ENCODE results near the gene VAMP5.
A peak's percentile ranks its signal among the peaks of the same experiment; 100 is the strongest.
"Not testable (repeated sequence)": the region's sequence is repeated elsewhere in the genome, so short reads cannot be mapped to it uniquely, and the experiment has no call there.

VAMP5 gene

GRCh38 chr2:85544915-85545779 lies 39.1 kb upstream of the VAMP5 start:
- ChIA-PET CTCF (interaction anchor here (1.4 to 28.0 kb wide), 5 partner anchors 10 to 156 kb away, joined by 3 to 584 read pairs (median 6); partner anchors contain the start of gene SH2D6), POLR2A (interaction anchor here (1.0 to 1.5 kb wide), 4 partner anchors 10 to 155 kb away, joined by 3 to 4 read pairs (median 3); partner anchors contain the start of gene CAPG)
- Histone ChIP-seq H3K36me3 (ENCODE audit: control insufficient read depth in 4 of 4, insufficient read depth in 4 of 4, low read length in 3 of 4) (peaks cover 23 to 64% (median 43%) of the 10 kb centered on the region in 4 experiments), H3K4me1 (ENCODE audit: control extremely low read depth in 1 of 4, control insufficient read depth in 4 of 4, insufficient read depth in 4 of 4, low read length in 3 of 4) (peaks cover 26 to 38% (median 29%) of the 10 kb centered on the region in 4 experiments)
- H3K27ac ChIP-seq (ENCODE audit: insufficient read depth in 1 of 2, low read depth in 1 of 2, low read length in 2 of 2, poor library complexity in 1 of 2, severe bottlenecking in 2 of 2); H3K4me3 ChIP-seq (ENCODE audit: control insufficient read depth in 1 of 7, extremely low read depth in 1 of 7, insufficient read depth in 4 of 7, low read depth in 2 of 7, low read length in 6 of 7); H3K27me3 ChIP-seq (replicated peaks in 2 of 5; ENCODE audit: control insufficient read depth in 4 of 5, insufficient read depth in 5 of 5, low read length in 4 of 5); H3K9me3 ChIP-seq (ENCODE audit: control extremely low read depth in 1 of 5, control insufficient read depth in 4 of 5, insufficient read depth in 2 of 5, low read depth in 1 of 5, low read length in 4 of 5); DNase-seq: not testable (repeated sequence)
- WGBS (ENCODE audit: insufficient coverage) = no CpG with 5 or more reads among the region's 5 CpGs

GRCh38 chr2:85545780-85546240 lies 38.4 kb upstream of the VAMP5 start:
- ChIA-PET CTCF (interaction anchor here (1.4 to 28.0 kb wide), 5 partner anchors 9 to 156 kb away, joined by 3 to 584 read pairs (median 6); partner anchors contain the start of gene SH2D6), POLR2A (interaction anchor here (0.9 to 1.5 kb wide), 5 partner anchors 10 to 155 kb away, joined by 3 to 5 read pairs (median 3); partner anchors contain the start of gene CAPG)
- Histone ChIP-seq H3K4me1 (ENCODE audit: control extremely low read depth in 1 of 4, control insufficient read depth in 4 of 4, insufficient read depth in 4 of 4, low read length in 3 of 4) (peaks cover 25 to 38% (median 30%) of the 10 kb centered on the region in 4 experiments), H3K27me3 (replicated peaks in 2 of 5; ENCODE audit: control insufficient read depth in 4 of 5, insufficient read depth in 5 of 5, low read length in 4 of 5) (no peaks in the 10 kb centered on the region), H3K36me3 (ENCODE audit: control insufficient read depth in 4 of 4, insufficient read depth in 4 of 4, low read length in 3 of 4) (peaks cover 23 to 64% (median 42%) of the 10 kb centered on the region in 4 experiments), H3K4me3 (ENCODE audit: control insufficient read depth in 1 of 7, extremely low read depth in 1 of 7, insufficient read depth in 4 of 7, low read depth in 2 of 7, low read length in 6 of 7) (no peak overlapping the region), H3K27ac (ENCODE audit: insufficient read depth in 1 of 2, low read depth in 1 of 2, low read length in 2 of 2, poor library complexity in 1 of 2, severe bottlenecking in 2 of 2) (no peak overlapping the region), H3K9me3 (ENCODE audit: control extremely low read depth in 1 of 5, control insufficient read depth in 4 of 5, insufficient read depth in 2 of 5, low read depth in 1 of 5, low read length in 4 of 5) (no peaks in the 10 kb centered on the region)
- no peak for DNase-seq
- WGBS (ENCODE audit: insufficient coverage) = 100% methylated on average over 4 of the region's 5 CpGs

GRCh38 chr2:85547089-85547858 lies 37.0 kb upstream of the VAMP5 start:
- ChIA-PET CTCF (interaction anchor here (0.6 to 28.0 kb wide), 5 partner anchors 9 to 158 kb away, joined by 3 to 584 read pairs (median 78); partner anchors contain the start of genes MAT2A and SH2D6), POLR2A (interaction anchor here (6.7 kb wide), 1 partner anchor 7 kb away, joined by 69 read pairs; the partner anchor contains the start of gene MAT2A)
- Histone ChIP-seq H3K4me1 (ENCODE audit: control extremely low read depth in 1 of 4, control insufficient read depth in 4 of 4, insufficient read depth in 4 of 4, low read length in 3 of 4) (peaks cover 20 to 36% (median 29%) of the 10 kb centered on the region in 4 experiments), H3K27ac (ENCODE audit: insufficient read depth in 1 of 2, low read depth in 1 of 2, low read length in 2 of 2, poor library complexity in 1 of 2, severe bottlenecking in 2 of 2) (no peak overlapping the region), H3K9me3 (ENCODE audit: control extremely low read depth in 1 of 5, control insufficient read depth in 4 of 5, insufficient read depth in 2 of 5, low read depth in 1 of 5, low read length in 4 of 5) (no peaks in the 10 kb centered on the region), H3K4me3 (ENCODE audit: control insufficient read depth in 1 of 7, extremely low read depth in 1 of 7, insufficient read depth in 4 of 7, low read depth in 2 of 7, low read length in 6 of 7) (no peak overlapping the region), H3K27me3 (replicated peaks in 2 of 5; ENCODE audit: control insufficient read depth in 4 of 5, insufficient read depth in 5 of 5, low read length in 4 of 5) (no peaks in the 10 kb centered on the region), H3K36me3 (ENCODE audit: control insufficient read depth in 4 of 4, insufficient read depth in 4 of 4, low read length in 3 of 4) (peaks cover 14 to 63% (median 33%) of the 10 kb centered on the region in 4 experiments)
- DNase-seq = no peak
- no CpG with 5 or more reads among the region's 1 CpG for WGBS (ENCODE audit: insufficient coverage)

- CTCF ChIA-PET = interaction anchor here (1.0 to 28.0 kb wide), 6 partner anchors 10 to 215 kb away, joined by 3 to 584 read pairs (median 64); partner anchors contain the start of genes GGCX, MAT2A and SH2D6
- Histone ChIP-seq H3K36me3 (ENCODE audit: control insufficient read depth in 4 of 4, insufficient read depth in 4 of 4, low read length in 3 of 4) (peaks cover 7 to 63% (median 31%) of the 10 kb centered on the region in 4 experiments), H3K27me3 (replicated peaks in 2 of 5; ENCODE audit: control insufficient read depth in 4 of 5, insufficient read depth in 5 of 5, low read length in 4 of 5) (no peaks in the 10 kb centered on the region), H3K9me3 (ENCODE audit: control extremely low read depth in 1 of 5, control insufficient read depth in 4 of 5, insufficient read depth in 2 of 5, low read depth in 1 of 5, low read length in 4 of 5) (no peaks in the 10 kb centered on the region), H3K4me3 (ENCODE audit: control insufficient read depth in 1 of 7, extremely low read depth in 1 of 7, insufficient read depth in 4 of 7, low read depth in 2 of 7, low read length in 6 of 7) (no peak overlapping the region), H3K4me1 (ENCODE audit: control extremely low read depth in 1 of 4, control insufficient read depth in 4 of 4, insufficient read depth in 4 of 4, low read length in 3 of 4) (peaks cover 18 to 34% (median 25%) of the 10 kb centered on the region in 4 experiments), H3K27ac (ENCODE audit: insufficient read depth in 1 of 2, low read depth in 1 of 2, low read length in 2 of 2, poor library complexity in 1 of 2, severe bottlenecking in 2 of 2) (no peak overlapping the region)
- DNase-seq = no peak
- POLR2A ChIA-PET = interaction anchor here (1.2 to 6.7 kb wide), 2 partner anchors 8 to 129 kb away, joined by 3 to 69 read pairs; partner anchors contain the start of gene MAT2A
- 87% methylated on average over 5 of the region's 6 CpGs for WGBS (ENCODE audit: insufficient coverage)
Observed at GRCh38 chr2:85547859-85548607, 36.2 kb upstream of the VAMP5 start.

- Histone ChIP-seq H3K36me3 (ENCODE audit: control insufficient read depth in 4 of 4, insufficient read depth in 4 of 4, low read length in 3 of 4) (peaks cover 10 to 62% (median 32%) of the 10 kb centered on the region in 4 experiments), H3K9me3 (ENCODE audit: control extremely low read depth in 1 of 5, control insufficient read depth in 4 of 5, insufficient read depth in 2 of 5, low read depth in 1 of 5, low read length in 4 of 5) (no peaks in the 10 kb centered on the region), H3K27me3 (replicated peaks in 2 of 5; ENCODE audit: control insufficient read depth in 4 of 5, insufficient read depth in 5 of 5, low read length in 4 of 5) (no peaks in the 10 kb centered on the region), H3K4me3 (ENCODE audit: control insufficient read depth in 1 of 7, extremely low read depth in 1 of 7, insufficient read depth in 4 of 7, low read depth in 2 of 7, low read length in 6 of 7) (no peak overlapping the region), H3K27ac (ENCODE audit: insufficient read depth in 1 of 2, low read depth in 1 of 2, low read length in 2 of 2, poor library complexity in 1 of 2, severe bottlenecking in 2 of 2) (no peak overlapping the region), H3K4me1 (ENCODE audit: control extremely low read depth in 1 of 4, control insufficient read depth in 4 of 4, insufficient read depth in 4 of 4, low read length in 3 of 4) (peaks cover 18 to 31% (median 25%) of the 10 kb centered on the region in 4 experiments)
- POLR2A ChIA-PET = interaction anchor here (1.2 to 6.7 kb wide), 3 partner anchors 9 to 129 kb away, joined by 3 to 69 read pairs (median 6); partner anchors contain the start of gene MAT2A
- CTCF ChIA-PET = interaction anchor here (1.0 to 28.0 kb wide), 6 partner anchors 10 to 215 kb away, joined by 3 to 584 read pairs (median 64); partner anchors contain the start of genes GGCX, MAT2A and SH2D6
- no peak for DNase-seq
- 95% methylated on average over 2 of the region's 2 CpGs for WGBS (ENCODE audit: insufficient coverage)
Observed at GRCh38 chr2:85548608-85548900, 35.7 kb upstream of the VAMP5 start.

- H3K27ac ChIP-seq (ENCODE audit: insufficient read depth in 1 of 2, low read depth in 1 of 2, low read length in 2 of 2, poor library complexity in 1 of 2, severe bottlenecking in 2 of 2) = no peak overlapping the region
- no peaks in the 10 kb centered on the region for H3K27me3 ChIP-seq (replicated peaks in 2 of 5; ENCODE audit: control insufficient read depth in 4 of 5, insufficient read depth in 5 of 5, low read length in 4 of 5)
- H3K4me1 ChIP-seq (ENCODE audit: control extremely low read depth in 1 of 4, control insufficient read depth in 4 of 4, insufficient read depth in 4 of 4, low read length in 3 of 4) = peaks cover 18 to 31% (median 25%) of the 10 kb centered on the region in 4 experiments
Observed at GRCh38 chr2:85549095-85549494, 35.1 kb upstream of the VAMP5 start.

More at GRCh38 chr2:85549095-85549494, 35.1 kb upstream of the VAMP5 start:
- no peak overlapping the region for H3K4me3 ChIP-seq (ENCODE audit: control insufficient read depth in 1 of 7, extremely low read depth in 1 of 7, insufficient read depth in 4 of 7, low read depth in 2 of 7, low read length in 6 of 7)
- CTCF ChIA-PET = interaction anchor here (0.6 to 28.0 kb wide), 9 partner anchors 11 to 160 kb away, joined by 3 to 584 read pairs (median 4); partner anchors contain the start of genes GGCX, MAT2A, SH2D6 and VAMP8
- 96% methylated on average over 7 of the region's 10 CpGs for WGBS (ENCODE audit: insufficient coverage)
- peak in 1 of 3 donors; percentile 13 for DNase-seq
- H3K36me3 ChIP-seq (ENCODE audit: control insufficient read depth in 4 of 4, insufficient read depth in 4 of 4, low read length in 3 of 4) = peaks cover 13 to 64% (median 34%) of the 10 kb centered on the region in 4 experiments
- no peaks in the 10 kb centered on the region for H3K9me3 ChIP-seq (ENCODE audit: control extremely low read depth in 1 of 5, control insufficient read depth in 4 of 5, insufficient read depth in 2 of 5, low read depth in 1 of 5, low read length in 4 of 5)
- POLR2A ChIA-PET = interaction anchor here (1.0 to 6.7 kb wide), 4 partner anchors 9 to 130 kb away, joined by 3 to 69 read pairs (median 6); partner anchors contain the start of gene MAT2A

Measured in common myeloid progenitor, CD34-positive (primary cell).